OCI-LY7 (cell line): ENCODE data around the gene CST4. TPM values are rescaled to one million over a fixed set of nuclear protein-coding genes. Genes with fewer than 3 reads are reported as not detected.

Experiments used
- BruUV-seq: library from RNA; stranded (reverse); fragments of 400-500 nt; replicated peaks from 2 replicates; lab custom pipeline; 2021; lab: Mats Ljungman, UMichigan
- CTCF ChIA-PET: fragments of 300-600 bp; sonication (Branson Sonifier 250); formaldehyde crosslinking; loops from one replicate; lab custom pipeline; 2022; ENCODE audit warnings: antibody characterized with exemption; ENCODE audit not compliant: unreplicated experiment; lab: Charles Lee
- POLR2A ChIA-PET: fragments of 300-600 bp; sonication (Branson Sonifier 250); formaldehyde crosslinking; loops from one replicate; lab custom pipeline; 2022; ENCODE audit warnings: antibody characterized with exemption; lab: Charles Lee
- DNase-seq: peaks from one replicate; pipeline ENCODE4 v3.0.0-alpha.2; 2015; ENCODE audit warnings: low spot score
- H2AFZ ChIP-seq: fragments of 200-600 bp; sonication (generic), shearing (Covaris generic); 2 replicates; pipeline ENCODE4 v1.6.1; 2014; ENCODE audit warnings: mild to moderate bottlenecking, antibody characterized with exemption, low read length, moderate library complexity
- H3K27ac ChIP-seq: fragments of 200-600 bp; sonication (generic); 2 replicates; pipeline ENCODE4 v1.5.1; 2014; ENCODE audit warnings: mixed run types, low read depth, mild to moderate bottlenecking, moderate library complexity, low read length, inconsistent platforms; ENCODE audit not compliant: poor library complexity, severe bottlenecking
- H3K36me3 ChIP-seq: fragments of 200-600 bp; sonication (generic); 2 replicates; pipeline ENCODE4 v1.6.1; 2014; ENCODE audit warnings: mild to moderate bottlenecking, antibody characterized with exemption, low read length, moderate library complexity, mixed read lengths; ENCODE audit not compliant: insufficient read depth
- H3K4me1 ChIP-seq: fragments of 200-600 bp; sonication (generic); 2 replicates; pipeline ENCODE4 v1.5.1; 2014; ENCODE audit warnings: mild to moderate bottlenecking, low read length; ENCODE audit not compliant: insufficient read depth, poor library complexity, severe bottlenecking
- H3K4me2 ChIP-seq: fragments of 200-600 bp; sonication (generic); 2 replicates; pipeline ENCODE4 v1.6.1; 2014; ENCODE audit warnings: mild to moderate bottlenecking, low read length
- H3K4me3 ChIP-seq: fragments of 200-600 bp; sonication (generic); 2 replicates; pipeline ENCODE4 v1.5.1; 2014; ENCODE audit warnings: mild to moderate bottlenecking, low read depth, low read length; ENCODE audit not compliant: poor library complexity, severe bottlenecking
- H3K79me2 ChIP-seq: fragments of 200-600 bp; sonication (generic); 2 replicates; pipeline ENCODE4 v1.6.1; 2016; ENCODE audit warnings: low read depth, mild to moderate bottlenecking, low read length, moderate library complexity, mixed read lengths; ENCODE audit not compliant: insufficient read depth
- H3K9me2 ChIP-seq: fragments of 200-600 bp; sonication (generic); 2 replicates; pipeline ENCODE4 v1.6.1; 2016; ENCODE audit warnings: mild to moderate bottlenecking, low read length, mixed read lengths; ENCODE audit not compliant: insufficient read depth
- H3K9me3 ChIP-seq: fragments of 200-600 bp; sonication (generic); 2 replicates; pipeline ENCODE4 v1.6.1; 2014; ENCODE audit warnings: mild to moderate bottlenecking, mixed run types, low read length, mixed read lengths
- H4K20me1 ChIP-seq: fragments of 200-600 bp; sonication (generic); 2 replicates; pipeline ENCODE4 v1.6.1; 2014; ENCODE audit warnings: mild to moderate bottlenecking, antibody characterized with exemption, low read length, moderate library complexity, mixed read lengths; ENCODE audit not compliant: insufficient read depth
- EZH2phosphoT487 ChIP-seq: fragments of 200-600 bp; sonication (generic); IDR thresholded peaks from 2 replicates; pipeline ENCODE4 v1.6.1; 2018; ENCODE audit warnings: low read depth, borderline replicate concordance, mild to moderate bottlenecking, mixed run types, antibody characterized with exemption, low read length, moderate library complexity, mixed read lengths
- intact Hi-C: fragments of 100-400 bp; cut with micrococcal nuclease; formaldehyde crosslinking; loops from one replicate; pipeline ENCODE4 v1.10.0; 2022; ENCODE audit not compliant: unreplicated experiment
- total RNA-seq, 2 experiments: library from RNA; depleted of rRNA in 1 of 2; stranded (reverse); fragments of >200 nt in 1 of 2; shearing (Covaris generic) in 1 of 2; gene quantifications; 2 replicates each; pipeline ENCODE4 v1.2.3, GENCODE V29; 2014 to 2022
- TF ChIP-seq, protein P1 (sequence below): fragments of 200-600 bp; sonication (generic); conservative IDR thresholded peaks from 2 replicates; pipeline ENCODE4 v1.5.1; 2014; ENCODE audit warnings: mild to moderate bottlenecking, antibody characterized with exemption, low read length, moderate library complexity, mixed read lengths

The CST4 gene
- total RNA-seq, 2 experiments from 2014 or later, result not detected

GRCh38 chr20:23656372-23656771 lies 32.5 kb downstream of the CST4 start:
- Histone ChIP-seq H3K4me3 (no peak overlapping the region), H2AFZ (no peak overlapping the region), H3K4me2 (no peak overlapping the region), H3K27ac (no peak overlapping the region), H3K4me1 (no peaks in the 10 kb centered on the region), H4K20me1 (no peaks in the 10 kb centered on the region), H3K36me3 (no peaks in the 10 kb centered on the region), H3K9me3 (no peaks in the 10 kb centered on the region), H3K9me2 (no peaks in the 10 kb centered on the region), H3K79me2 (no peaks in the 10 kb centered on the region)
- intact Hi-C loops, result no loop called here
- ChIA-PET POLR2A (interaction anchor here (0.6 kb wide), 1 partner anchor 136 kb away, joined by 3 read pairs; no protein-coding TSS in a partner anchor), CTCF (interaction anchor here (0.6 kb wide), 1 partner anchor 191 kb away, joined by 3 read pairs; no protein-coding TSS in a partner anchor)
- no TSS peak for BruUV-seq
- TF ChIP-seq EZH2phosphoT487, result no peak
- TF ChIP-seq, protein P1, sequence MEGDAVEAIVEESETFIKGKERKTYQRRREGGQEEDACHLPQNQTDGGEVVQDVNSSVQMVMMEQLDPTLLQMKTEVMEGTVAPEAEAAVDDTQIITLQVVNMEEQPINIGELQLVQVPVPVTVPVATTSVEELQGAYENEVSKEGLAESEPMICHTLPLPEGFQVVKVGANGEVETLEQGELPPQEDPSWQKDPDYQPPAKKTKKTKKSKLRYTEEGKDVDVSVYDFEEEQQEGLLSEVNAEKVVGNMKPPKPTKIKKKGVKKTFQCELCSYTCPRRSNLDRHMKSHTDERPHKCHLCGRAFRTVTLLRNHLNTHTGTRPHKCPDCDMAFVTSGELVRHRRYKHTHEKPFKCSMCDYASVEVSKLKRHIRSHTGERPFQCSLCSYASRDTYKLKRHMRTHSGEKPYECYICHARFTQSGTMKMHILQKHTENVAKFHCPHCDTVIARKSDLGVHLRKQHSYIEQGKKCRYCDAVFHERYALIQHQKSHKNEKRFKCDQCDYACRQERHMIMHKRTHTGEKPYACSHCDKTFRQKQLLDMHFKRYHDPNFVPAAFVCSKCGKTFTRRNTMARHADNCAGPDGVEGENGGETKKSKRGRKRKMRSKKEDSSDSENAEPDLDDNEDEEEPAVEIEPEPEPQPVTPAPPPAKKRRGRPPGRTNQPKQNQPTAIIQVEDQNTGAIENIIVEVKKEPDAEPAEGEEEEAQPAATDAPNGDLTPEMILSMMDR, result no peak
- DNase-seq, result no peak

GRCh38 chr20:23655491-23656211 lies 33.2 kb downstream of the CST4 start:
- TF ChIP-seq EZH2phosphoT487, result no peak
- TF ChIP-seq, protein P1, result no peak
- H3K27ac ChIP-seq, result no peak overlapping the region
- no peaks in the 10 kb centered on the region for H3K4me1 ChIP-seq
- H3K79me2 ChIP-seq, result no peaks in the 10 kb centered on the region
- ChIA-PET CTCF (interaction anchor here (0.6 kb wide), 1 partner anchor 191 kb away, joined by 3 read pairs; no protein-coding TSS in a partner anchor), POLR2A (interaction anchor here (0.9 kb wide), 1 partner anchor 1129 kb away, joined by 3 read pairs; no protein-coding TSS in a partner anchor)
- no peaks in the 10 kb centered on the region for H3K9me3 ChIP-seq
- no peaks in the 10 kb centered on the region for H3K36me3 ChIP-seq
- no peak overlapping the region for H3K4me3 ChIP-seq
- H3K9me2 ChIP-seq, result no peaks in the 10 kb centered on the region
- H3K4me2 ChIP-seq, result no peak overlapping the region
- BruUV-seq, result no TSS peak
- intact Hi-C loops, result no loop called here
- H4K20me1 ChIP-seq, result no peaks in the 10 kb centered on the region
- no peak for DNase-seq
- no peak overlapping the region for H2AFZ ChIP-seq

- no peaks in the 10 kb centered on the region for H3K9me3 ChIP-seq
- TF ChIP-seq, protein P1, result no peak
- TF ChIP-seq EZH2phosphoT487, result no peak
- no peaks in the 10 kb centered on the region for H3K4me1 ChIP-seq
- no peak overlapping the region for H3K4me3 ChIP-seq
- H4K20me1 ChIP-seq, result no peaks in the 10 kb centered on the region
- CTCF ChIA-PET, result no interaction called here
- H3K9me2 ChIP-seq, result no peaks in the 10 kb centered on the region
- no peak for DNase-seq
- POLR2A ChIA-PET, result interaction anchor here (0.9 kb wide), 1 partner anchor 1130 kb away, joined by 3 read pairs; no protein-coding TSS in a partner anchor
- H3K27ac ChIP-seq, result no peak overlapping the region
- no peaks in the 10 kb centered on the region for H3K79me2 ChIP-seq
- BruUV-seq, result no TSS peak
- no peaks in the 10 kb centered on the region for H3K36me3 ChIP-seq
- intact Hi-C loops, result no loop called here
- no peak overlapping the region for H3K4me2 ChIP-seq
- no peak overlapping the region for H2AFZ ChIP-seq
These were observed 34.1 kb downstream of the CST4 start for GRCh38 chr20:23654717-23655116.
